Tibial nerve (tissue), 4 donors: Measurements from ENCODE around the gene MAPK8IP3. TPM values are rescaled to one million over a fixed set of nuclear protein-coding genes. Genes with fewer than 3 reads are reported as not detected.

ENCODE experiments used
- DNase-seq, 2 donors: peaks; one replicate each; pipeline ENCODE4 v3.0.0-alpha.2; 2019; ENCODE audit warnings: low spot score in 2 of 2
- H3K27ac ChIP-seq, 4 donors: fragments of 200-600 bp; sonication (generic) in 3 of 4; one replicate each; pipeline ENCODE4 v1.5.1; 2017 to 2019; ENCODE audit warnings: mild to moderate bottlenecking in 1 of 4
- H3K27me3 ChIP-seq, 2 donors: fragments of 200-600 bp; sonication (generic) in 1 of 2; one replicate each; pipeline versions ENCODE4 v1.5.1 to v1.6.0; 2017 to 2019
- H3K36me3 ChIP-seq, 3 donors: fragments of 200-600 bp; sonication (generic); one replicate each; pipeline ENCODE4 v1.5.1; 2018 to 2019
- H3K4me1 ChIP-seq, 4 donors: fragments of 200-600 bp; sonication (generic) in 3 of 4; one replicate each; pipeline ENCODE4 v1.5.1; 2017 to 2019
- H3K4me3 ChIP-seq, 4 donors: fragments of 200-600 bp; sonication (generic) in 3 of 4; one replicate each; pipeline ENCODE4 v1.5.1; 2017 to 2019; ENCODE audit warnings: mild to moderate bottlenecking in 1 of 4, moderate library complexity in 1 of 4
- H3K9me3 ChIP-seq, 4 donors: fragments of 200-600 bp; sonication (generic) in 3 of 4; one replicate each; pipeline ENCODE4 v1.5.1; 2017 to 2019
- CTCF ChIP-seq, 5 experiments: fragments of 200-600 bp in 3 of 5; fragments of 450-650 bp in 2 of 5; sonication (generic) in 3 of 5; IDR thresholded peaks; one replicate each; pipeline ENCODE4 v1.5.1; 2016 to 2019; ENCODE audit warnings: antibody characterized with exemption in 5 of 5, mild to moderate bottlenecking in 3 of 5, moderate library complexity in 2 of 5
- EP300 ChIP-seq, 2 donors: sonication (generic); formaldehyde crosslinking; IDR thresholded peaks; one replicate each; pipeline ENCODE4 v1.6.1; 2017; ENCODE audit warnings: antibody characterized with exemption in 2 of 2, mild to moderate bottlenecking in 1 of 2
- POLR2A ChIP-seq, 2 donors: fragments of 450-650 bp; IDR thresholded peaks; one replicate each; pipeline ENCODE4 v1.6.1; 2017; ENCODE audit warnings: antibody characterized with exemption in 2 of 2, mild to moderate bottlenecking in 2 of 2, moderate library complexity in 2 of 2
- WGBS, 2 donors: methylation state at CpG; one replicate each; pipeline ENCODE4 v1.1.5; 2018; 5-methylcytosine and 5-hydroxymethylcytosine counted together
- total RNA-seq, 4 donors: library from RNA; depleted of rRNA; stranded (reverse); fragments of >200 nt; gene quantifications; one replicate each; pipeline ENCODE4 v1.1.0, GENCODE V29; 2016

MAPK8IP3 gene
- total RNA-seq, 4 donors from 2014 or later: 92.6 to 188 (median 99.5) TPM

GRCh38 chr16:1706386-1707192 is 594 bp downstream of the MAPK8IP3 start:
- WGBS, 2 donors: 0 to 1% methylated on average over 27 to 29 of the region's 62 CpGs
- Histone ChIP-seq H3K9me3 (no peaks in the 10 kb centered on the region), H3K4me3 (peak overlapping the region; percentile 77 to 100 (median 88)), H3K36me3 (peaks cover 0 to 11% (median 0%) of the 10 kb centered on the region in 3 donors), H3K27ac (peak overlapping the region; percentile 47 to 92 (median 86)), H3K27me3 (no peaks in the 10 kb centered on the region), H3K4me1 (peaks cover 0 to 41% (median 22%) of the 10 kb centered on the region in 4 donors)
- DNase-seq: no peak
- TF ChIP-seq POLR2A (IDR thresholded peaks at IDR 0.05): no peak
- TF ChIP-seq EP300 (IDR thresholded peaks at IDR 0.05): no peak
- TF ChIP-seq CTCF (IDR thresholded peaks at IDR 0.05): no peak

- Histone ChIP-seq H3K4me1 (peaks cover 0 to 43% (median 22%) of the 10 kb centered on the region in 4 donors), H3K27me3 (no peaks in the 10 kb centered on the region), H3K9me3 (no peaks in the 10 kb centered on the region), H3K4me3 (peak overlapping the region; percentile 77 to 100 (median 88)), H3K36me3 (peaks cover 0 to 5% (median 0%) of the 10 kb centered on the region in 3 donors), H3K27ac (peak overlapping the region; percentile 47 to 92 (median 86))
- DNase-seq: no peak
- WGBS, 2 donors: 7 to 14% methylated on average over 16 of the region's 16 CpGs
- no peak for TF ChIP-seq POLR2A (IDR thresholded peaks at IDR 0.05)
- no peak for TF ChIP-seq EP300 (IDR thresholded peaks at IDR 0.05)
- TF ChIP-seq CTCF (IDR thresholded peaks at IDR 0.05): no peak
Measured at GRCh38 chr16:1707193-1707790, 1.3 kb downstream of the MAPK8IP3 start.

- 77 to 82% methylated on average over 15 to 18 of the region's 18 CpGs for WGBS, 2 donors
- no peaks in the 10 kb centered on the region for H3K9me3 ChIP-seq
- H3K36me3 ChIP-seq: peaks cover 0 to 5% (median 0%) of the 10 kb centered on the region in 3 donors
- H3K27ac ChIP-seq: peak overlapping the region in 2 of 4 donors; percentile 87 to 92
- peaks cover 0 to 53% (median 25%) of the 10 kb centered on the region in 4 donors for H3K4me1 ChIP-seq
- DNase-seq: no peak
- no peaks in the 10 kb centered on the region for H3K27me3 ChIP-seq
- peak overlapping the region in 1 of 4 donors; percentile 83 for H3K4me3 ChIP-seq
- TF ChIP-seq POLR2A (IDR thresholded peaks at IDR 0.05) (no peak), CTCF (IDR thresholded peaks at IDR 0.05) (no peak), EP300 (IDR thresholded peaks at IDR 0.05) (no peak)
Measured at GRCh38 chr16:1708083-1708767, 2.2 kb downstream of the MAPK8IP3 start.

- 78 to 79% methylated on average over 13 of the region's 13 CpGs for WGBS, 2 donors
- no peak overlapping the region for H3K27ac ChIP-seq
- peaks cover 0 to 53% (median 27%) of the 10 kb centered on the region in 4 donors for H3K4me1 ChIP-seq
- no peak for DNase-seq
- no peak overlapping the region for H3K4me3 ChIP-seq
- TF ChIP-seq EP300 (IDR thresholded peaks at IDR 0.05) (no peak), POLR2A (IDR thresholded peaks at IDR 0.05) (no peak), CTCF (IDR thresholded peaks at IDR 0.05) (no peak)
- H3K36me3 ChIP-seq: peaks cover 0 to 5% (median 0%) of the 10 kb centered on the region in 3 donors
- H3K9me3 ChIP-seq: no peaks in the 10 kb centered on the region
- H3K27me3 ChIP-seq: no peaks in the 10 kb centered on the region
Measured at GRCh38 chr16:1708768-1709180, 2.8 kb downstream of the MAPK8IP3 start.
